NCI-H446 treated with DMSO at 0.1 percent for 48 hours (cell line): ENCODE results near the gene SACM1L.
"Not testable (repeated sequence)": the region's sequence is repeated elsewhere in the genome, so short reads cannot be mapped to it uniquely, and the experiment has no call there.

Experiments used
- DNase-seq: peaks from one replicate; lab custom pipeline; 2025; lab: John Stamatoyannopoulos, UW

The SACM1L gene

GRCh38 chr3:45666757-45667431 is 22.3 kb upstream of the SACM1L start:
- DNase-seq = no peak

- no peak for DNase-seq
Measured at GRCh38 chr3:45667569-45667934, 21.6 kb upstream of the SACM1L start.

- DNase-seq = no peak
Measured at GRCh38 chr3:45670436-45670835, 18.8 kb upstream of the SACM1L start.

- no peak for DNase-seq
Measured at GRCh38 chr3:45670991-45671390, 18.2 kb upstream of the SACM1L start.

- no peak for DNase-seq
Measured at GRCh38 chr3:45673273-45673672, 15.9 kb upstream of the SACM1L start.

- no peak for DNase-seq
Measured at GRCh38 chr3:45676325-45677032, 12.7 kb upstream of the SACM1L start.

GRCh38 chr3:45677033-45677446 is 12.2 kb upstream of the SACM1L start:
- DNase-seq = no peak

- no peak for DNase-seq
Measured at GRCh38 chr3:45677841-45678240, 11.4 kb upstream of the SACM1L start.

GRCh38 chr3:45679805-45680204 is 9.4 kb upstream of the SACM1L start:
- no peak for DNase-seq

GRCh38 chr3:45681221-45681620 is 8.0 kb upstream of the SACM1L start:
- DNase-seq = no peak

- DNase-seq = no peak
Measured at GRCh38 chr3:45681846-45682245, 7.3 kb upstream of the SACM1L start.

GRCh38 chr3:45682311-45682710 is 6.9 kb upstream of the SACM1L start:
- no peak for DNase-seq

- DNase-seq = no peak
Measured at GRCh38 chr3:45682786-45683185, 6.4 kb upstream of the SACM1L start.

GRCh38 chr3:45683417-45684326 is 5.5 kb upstream of the SACM1L start:
- no peak for DNase-seq

- no peak for DNase-seq
Measured at GRCh38 chr3:45684327-45684892, 4.8 kb upstream of the SACM1L start.

- DNase-seq = not testable (repeated sequence)
Measured at GRCh38 chr3:45685722-45686121, 3.5 kb upstream of the SACM1L start.

GRCh38 chr3:45686850-45687249 is 2.3 kb upstream of the SACM1L start:
- DNase-seq = no peak

- DNase-seq = no peak
Measured at GRCh38 chr3:45687828-45688193, 1.4 kb upstream of the SACM1L start.

GRCh38 chr3:45688194-45688881 is 858 bp upstream of the SACM1L start:
- peak; percentile 55 for DNase-seq

GRCh38 chr3:45689787-45690145 is 570 bp downstream of the SACM1L start:
- DNase-seq = no peak

- DNase-seq = peak; percentile 4
Measured at GRCh38 chr3:45690336-45691035, 1.3 kb downstream of the SACM1L start.
